ENCODE data around the gene TBC1D9.

The TBC1D9 gene

DNA sequence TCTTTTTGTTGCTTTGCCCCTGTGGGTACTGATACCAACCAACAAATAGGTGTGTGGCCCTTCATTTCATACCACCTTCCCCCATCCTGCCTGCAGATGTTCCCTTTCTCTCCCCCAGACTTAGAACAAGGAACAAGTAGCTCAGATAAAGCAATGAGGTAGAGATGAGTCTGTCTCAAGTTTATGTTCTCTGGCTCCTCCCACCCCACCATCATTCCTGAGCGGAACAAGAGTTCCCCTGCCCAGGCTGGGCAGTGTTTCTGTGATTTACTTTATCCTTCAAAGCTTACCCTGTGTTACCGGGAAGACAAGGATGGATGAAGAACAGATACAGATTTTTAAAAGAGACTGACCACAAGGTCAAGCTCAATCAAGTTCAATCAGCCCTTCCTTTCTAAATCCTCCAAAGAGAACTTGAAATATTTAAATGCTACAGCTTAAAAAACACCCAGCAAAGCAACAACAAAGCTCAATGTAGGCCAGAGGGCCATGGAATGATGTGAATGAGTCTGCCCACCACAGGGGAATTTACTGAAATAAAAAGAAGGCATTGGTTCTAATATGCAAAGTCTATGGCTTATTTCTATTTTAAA lies 107.4 kb downstream of the TBC1D9 start:
- no peak for DNase-seq (ENCODE audit: low spot score)

DNA sequence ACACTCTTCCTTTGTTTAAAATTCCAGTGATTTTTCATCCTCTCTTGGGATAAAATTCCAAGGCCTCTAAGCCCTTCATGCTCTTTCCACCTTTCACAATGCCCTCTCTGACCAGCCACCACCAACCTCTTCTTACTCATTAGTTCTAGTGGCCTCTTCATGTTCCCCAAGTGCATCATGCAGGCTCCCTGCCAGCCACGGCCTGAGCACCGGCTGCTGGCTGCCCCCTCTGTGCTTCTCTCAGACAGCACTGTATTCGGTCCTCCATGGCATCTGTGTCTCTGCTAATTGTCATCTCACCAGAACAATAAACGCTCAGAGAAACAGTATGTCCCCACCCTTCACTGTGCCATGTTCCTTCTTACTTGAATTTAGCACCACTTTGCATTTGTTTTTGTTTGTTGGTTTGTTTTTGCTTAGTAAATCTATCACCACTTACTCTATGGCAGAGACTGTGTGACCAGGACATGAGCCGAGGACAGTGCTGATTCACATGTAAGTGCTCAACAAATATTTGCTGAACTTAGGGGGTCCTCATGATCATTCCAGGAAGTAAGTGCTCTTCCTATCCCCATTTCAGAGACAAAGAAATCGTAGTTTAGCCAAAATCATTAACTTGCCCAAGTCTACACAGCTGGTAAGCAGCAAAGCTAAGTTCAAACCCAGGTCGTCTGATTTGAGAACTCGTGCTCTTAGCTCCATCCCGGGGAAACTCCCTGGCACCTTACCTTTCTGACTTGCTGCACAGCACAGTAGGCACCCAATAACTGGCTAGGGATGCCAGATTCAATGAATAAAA lies 110.4 kb downstream of the TBC1D9 start:
- DNase-seq (ENCODE audit: low spot score) = no peak

DNA sequence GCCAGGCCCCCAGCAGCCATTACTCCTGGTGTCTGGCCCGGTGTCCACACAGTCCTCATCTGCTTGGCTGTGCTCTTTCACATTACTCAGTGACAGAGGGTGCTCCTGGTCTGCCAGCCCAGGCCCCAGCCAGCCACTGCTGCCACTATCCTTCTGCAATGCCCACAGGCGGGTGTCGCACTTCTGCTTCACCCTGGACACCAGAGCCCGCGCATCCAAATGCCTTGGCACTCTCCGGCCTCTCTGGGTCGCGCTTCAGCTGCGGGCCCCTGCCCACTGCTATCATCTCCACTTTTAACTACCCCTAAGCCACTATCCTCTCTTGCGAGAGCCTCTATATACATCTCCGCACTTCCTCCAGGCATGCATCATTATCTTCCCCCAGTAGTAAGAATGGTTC lies 111.0 kb downstream of the TBC1D9 start:
- DNase-seq (ENCODE audit: low spot score) = no peak

GRCh38 chr4:140644470-140645185 lies 111.6 kb downstream of the TBC1D9 start:
- no peak for DNase-seq (ENCODE audit: low spot score)

- no peak for DNase-seq (ENCODE audit: low spot score)
These were observed 112.6 kb downstream of the TBC1D9 start for GRCh38 chr4:140643571-140644055.

DNA sequence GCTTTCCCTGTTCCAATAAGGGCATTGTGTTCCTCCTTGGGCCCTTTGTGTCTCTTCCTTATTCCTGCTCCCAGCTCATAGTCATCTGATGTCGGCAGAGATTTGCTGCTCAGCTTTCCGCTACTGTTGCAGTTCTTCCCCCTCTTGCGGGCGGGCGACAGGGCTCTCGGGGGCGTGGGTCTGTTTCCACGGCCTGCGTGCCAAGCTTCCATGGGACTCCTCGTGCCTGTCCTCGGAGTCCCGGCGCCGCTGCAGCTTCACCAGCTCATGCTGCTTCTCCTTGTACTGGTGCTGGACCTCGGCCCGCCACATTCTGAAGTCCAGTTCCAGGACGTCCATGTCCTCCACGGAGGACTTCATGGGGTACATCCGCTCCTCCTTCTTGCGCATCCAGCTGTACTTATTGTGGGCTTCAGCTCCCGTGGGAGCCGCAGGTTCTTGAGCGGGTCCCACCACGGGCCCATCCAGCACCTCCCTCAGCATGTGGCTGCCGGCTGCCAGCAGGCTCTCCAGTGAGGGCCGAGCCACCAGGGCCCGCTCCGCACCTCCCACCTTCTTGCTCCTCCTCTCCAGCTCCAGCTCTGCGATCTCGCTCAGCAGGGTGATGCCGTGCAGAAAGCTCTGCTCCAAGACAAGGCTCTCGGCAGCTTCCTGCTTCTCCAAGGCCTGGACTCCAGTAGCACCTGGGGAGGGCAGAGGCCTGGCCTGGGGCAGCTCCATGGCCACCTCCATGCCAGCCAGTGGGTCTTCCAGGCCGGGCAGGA lies 113.3 kb downstream of the TBC1D9 start:
- no peak for DNase-seq (ENCODE audit: low spot score)

- DNase-seq (ENCODE audit: low spot score) = no peak
These were observed 114.3 kb downstream of the TBC1D9 start for GRCh38 chr4:140641789-140642439.

DNA sequence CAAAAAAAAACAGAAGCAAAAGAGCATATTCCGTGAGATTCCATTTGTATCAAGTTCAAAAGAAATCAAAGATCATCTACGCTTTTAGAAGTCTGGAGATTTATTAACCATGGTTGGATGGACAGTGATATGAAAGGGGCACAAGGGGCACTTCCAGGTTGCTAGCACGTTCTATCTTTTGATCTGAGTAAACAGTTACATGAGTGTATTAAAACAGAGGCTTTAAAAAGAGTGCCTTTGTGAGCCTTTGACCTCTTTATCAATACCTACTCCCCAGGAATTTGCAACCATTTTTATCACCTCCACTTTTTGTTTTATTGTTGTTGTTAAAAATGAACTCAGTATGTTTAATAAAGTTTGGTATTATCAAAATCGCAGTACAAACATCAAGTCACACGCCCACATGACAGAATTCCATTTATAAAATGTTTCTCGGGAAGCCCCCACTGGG lies 115.1 kb downstream of the TBC1D9 start:
- DNase-seq (ENCODE audit: low spot score) = no peak

- no peak for DNase-seq (ENCODE audit: low spot score)
These were observed 115.9 kb downstream of the TBC1D9 start for GRCh38 chr4:140640150-140640748.

DNA sequence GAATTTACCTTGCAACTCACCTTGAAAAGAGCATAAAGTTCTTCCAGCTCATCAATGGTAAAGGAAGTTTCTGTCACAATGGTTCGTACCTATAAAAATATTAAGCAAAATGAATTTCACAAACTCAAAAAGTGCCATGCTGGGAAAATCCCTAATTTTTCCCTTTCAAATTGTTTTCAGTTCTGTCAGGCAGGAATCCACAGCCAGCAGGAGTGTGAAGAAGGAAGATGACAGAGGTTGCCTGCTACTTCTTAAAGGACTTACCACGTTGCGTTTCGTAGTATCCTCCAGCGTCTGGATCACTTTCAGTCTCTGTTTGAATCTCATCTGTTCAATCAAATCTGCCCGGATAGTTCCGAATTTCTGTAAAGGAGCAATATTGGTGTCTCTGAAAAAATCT lies 117.1 kb downstream of the TBC1D9 start:
- DNase-seq (ENCODE audit: low spot score) = no peak

GRCh38 chr4:140637836-140638235 lies 118.3 kb downstream of the TBC1D9 start:
- peak; percentile 13 for DNase-seq (ENCODE audit: low spot score)

DNA sequence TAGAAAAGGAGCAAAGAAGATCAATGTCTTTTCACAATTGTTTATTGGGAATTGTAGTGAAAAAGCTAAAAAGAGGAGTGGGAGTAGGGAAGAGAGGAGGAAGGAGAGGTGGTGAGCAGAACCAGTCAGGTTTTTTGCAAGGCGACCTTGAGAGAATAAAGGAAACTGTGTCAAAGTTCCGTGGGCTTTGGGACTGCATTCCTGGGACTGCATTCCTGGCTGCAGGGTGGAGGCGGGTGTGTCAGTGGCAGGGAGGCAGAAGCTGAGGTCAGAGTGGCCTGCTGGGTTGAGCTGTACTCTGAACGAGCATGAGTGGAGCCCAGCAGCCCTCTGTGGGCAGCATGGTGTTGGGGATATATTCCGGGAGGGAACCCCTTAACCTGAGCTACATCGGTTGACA lies 120.6 kb downstream of the TBC1D9 start:
- no peak for DNase-seq (ENCODE audit: low spot score)

DNA sequence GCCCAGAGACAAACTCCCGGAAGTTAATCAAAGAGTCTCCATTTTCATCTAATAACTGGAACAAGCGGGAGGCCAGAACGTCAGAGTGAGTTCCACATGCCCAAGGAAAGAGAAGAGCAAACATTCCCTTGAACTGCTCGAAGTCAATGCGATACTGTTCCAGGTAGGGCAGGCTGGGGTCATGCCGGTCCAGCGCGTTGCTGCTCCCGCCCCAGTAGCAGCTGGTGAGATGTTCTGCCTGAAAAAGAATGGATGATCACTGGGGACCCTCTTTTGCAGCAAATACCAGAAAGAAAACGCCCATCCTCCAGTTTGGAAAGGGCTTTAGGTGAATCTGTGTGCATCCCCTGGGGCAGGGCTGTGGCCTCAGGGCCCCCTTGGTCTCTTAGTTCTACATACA lies 122.2 kb downstream of the TBC1D9 start:
- no peak for DNase-seq (ENCODE audit: low spot score)

GRCh38 chr4:140633124-140633523 lies 123.1 kb downstream of the TBC1D9 start:
- no peak for DNase-seq (ENCODE audit: low spot score)

DNA sequence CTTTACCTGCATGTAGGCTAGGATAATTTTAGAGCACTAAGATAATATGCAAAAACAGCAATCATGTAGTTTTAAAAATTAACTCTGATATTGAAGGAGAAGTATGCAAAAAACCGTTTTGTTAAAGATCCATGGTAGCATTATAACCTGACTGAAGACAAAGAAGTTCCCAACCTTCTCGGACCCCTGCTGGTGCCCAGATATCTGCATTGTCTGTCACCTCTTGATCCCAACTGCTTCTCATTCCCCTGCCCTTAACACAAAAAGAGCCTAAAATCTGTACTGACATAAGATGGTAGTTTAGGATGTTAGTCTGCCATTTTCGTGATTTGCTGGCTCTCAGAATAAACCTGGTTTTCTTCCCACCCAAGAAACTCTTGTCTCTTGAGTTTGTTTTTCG lies 125.9 kb downstream of the TBC1D9 start:
- no peak for DNase-seq (ENCODE audit: low spot score)

DNA sequence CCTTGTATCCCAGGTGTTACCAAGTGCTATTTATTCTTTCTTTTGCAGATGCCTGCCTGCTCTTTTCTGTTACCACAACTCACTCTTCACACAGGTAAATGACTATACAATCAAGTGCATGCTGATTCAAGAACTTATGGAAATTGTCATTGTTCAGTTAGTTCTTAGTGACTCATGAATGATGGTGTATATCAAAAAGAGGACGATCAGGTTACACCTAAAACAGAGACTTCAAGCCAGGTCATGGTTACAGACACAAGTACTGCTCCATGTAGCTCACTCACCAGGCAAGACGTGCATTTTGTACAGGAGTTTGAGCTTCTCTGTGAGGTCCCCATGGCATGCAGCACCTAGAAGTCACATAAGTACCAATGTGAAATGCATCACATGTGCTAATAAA lies 128.2 kb downstream of the TBC1D9 start:
- DNase-seq (ENCODE audit: low spot score) = no peak

GRCh38 chr4:140626661-140627376 lies 129.4 kb downstream of the TBC1D9 start:
- DNase-seq (ENCODE audit: low spot score) = no peak

DNA sequence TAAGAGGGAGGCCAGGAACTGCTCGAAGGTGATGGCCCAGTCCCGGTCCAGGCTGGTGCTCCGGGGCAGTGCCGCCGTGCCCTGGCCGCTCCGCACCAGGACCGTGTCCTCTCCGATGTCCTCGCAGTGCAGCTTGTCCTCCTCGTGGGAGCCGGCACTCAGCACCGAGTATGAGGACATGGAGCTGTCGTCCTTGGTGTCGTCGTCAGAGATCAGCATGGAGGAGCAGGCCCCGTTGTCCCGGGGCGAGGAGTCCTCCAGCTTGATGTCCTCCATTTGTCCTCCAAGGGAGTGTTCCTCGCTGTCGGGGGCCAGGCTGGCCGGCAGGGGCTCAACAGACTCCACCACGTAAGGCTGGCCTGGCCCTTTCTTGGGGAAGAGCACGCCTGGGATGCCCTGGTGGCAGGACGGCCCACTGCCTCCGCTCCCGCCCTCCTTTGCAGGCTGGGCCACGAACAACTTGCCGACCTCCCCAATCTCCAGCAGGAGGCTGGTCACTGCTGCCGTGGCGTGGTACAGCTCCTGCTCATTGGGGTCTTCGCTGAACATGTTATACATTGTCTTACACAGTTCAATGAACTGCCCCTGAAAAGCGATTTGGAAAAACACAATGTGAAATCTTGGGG lies 133.7 kb downstream of the TBC1D9 start:
- no peak for DNase-seq (ENCODE audit: low spot score)

DNA sequence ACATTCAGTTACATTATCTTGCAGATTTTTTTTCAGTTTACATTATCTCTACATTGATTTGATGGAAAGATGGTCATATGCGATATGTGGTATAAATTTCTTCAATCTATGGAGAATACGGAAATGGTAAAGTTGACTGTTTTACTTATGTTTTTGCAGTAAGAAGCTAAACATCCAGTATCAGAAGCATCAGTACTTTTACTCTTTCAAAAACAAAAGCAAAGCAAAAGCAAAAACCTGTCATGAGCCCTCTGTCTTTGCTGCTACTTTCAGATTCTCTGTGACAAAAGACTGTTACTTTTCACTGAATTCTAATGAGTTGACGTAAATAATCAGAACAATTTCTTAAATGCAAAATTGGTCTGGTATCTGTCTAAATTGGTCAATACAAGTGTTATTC lies 135.0 kb downstream of the TBC1D9 start:
- DNase-seq (ENCODE audit: low spot score) = no peak
